Hematopoietic multipotent progenitor cell treated with erythropoietin and hydrocortisone succinate and interleukin-3 and kit ligand, for 17 days (in vitro differentiated cells): ENCODE measurements around the gene FSTL4.
"Not testable (repeated sequence)": the region's sequence is repeated elsewhere in the genome, so short reads cannot be mapped to it uniquely, and the experiment has no call there.

Source experiments
- DNase-seq: peaks from one replicate; pipeline ENCODE4 v3.0.0-alpha.2; 2015; ENCODE audit warnings: low spot score

The FSTL4 gene

GRCh38 chr5:133170756-133171387, 441.5 kb downstream of the FSTL4 start:
- DNase-seq = not testable (repeated sequence)

- DNase-seq = no peak
Measured at GRCh38 chr5:133164759-133165158, 447.6 kb downstream of the FSTL4 start.

- DNase-seq = no peak
Measured at GRCh38 chr5:133163839-133164238, 448.5 kb downstream of the FSTL4 start.

- no peak for DNase-seq
Measured at GRCh38 chr5:133159543-133159942, 452.8 kb downstream of the FSTL4 start.

- no peak for DNase-seq
Measured at GRCh38 chr5:133155326-133155969, 456.9 kb downstream of the FSTL4 start.

- DNase-seq = no peak
Measured at GRCh38 chr5:133154274-133155075, 457.9 kb downstream of the FSTL4 start.

GRCh38 chr5:133150909-133151544, 461.3 kb downstream of the FSTL4 start:
- DNase-seq = no peak

GRCh38 chr5:133149345-133149744, 463.0 kb downstream of the FSTL4 start:
- DNase-seq = no peak

GRCh38 chr5:133147815-133148567, 464.4 kb downstream of the FSTL4 start:
- DNase-seq = no peak

GRCh38 chr5:133147411-133147810, 464.9 kb downstream of the FSTL4 start:
- DNase-seq = no peak
